Rectal smooth muscle tissue (tissue), 1 donor: ENCODE results near the gene SIRPB2.
"Not testable (repeated sequence)": the region's sequence is repeated elsewhere in the genome, so short reads cannot be mapped to it uniquely, and the experiment has no call there.

Experiments used
- H3K27ac ChIP-seq: one replicate; pipeline ENCODE4 v1.7.0; 2013; ENCODE audit warnings: low read depth, low read length, inconsistent platforms
- H3K27me3 ChIP-seq: one replicate; pipeline ENCODE4 v1.7.0; 2013; ENCODE audit warnings: low read length; ENCODE audit not compliant: control insufficient read depth, insufficient read depth
- H3K36me3 ChIP-seq: one replicate; pipeline ENCODE4 v1.7.0; 2013; ENCODE audit warnings: low read length; ENCODE audit not compliant: control insufficient read depth, insufficient read depth
- H3K4me1 ChIP-seq: one replicate; pipeline ENCODE4 v1.7.0; 2013; ENCODE audit warnings: low read length; ENCODE audit not compliant: control insufficient read depth, insufficient read depth
- H3K4me3 ChIP-seq: one replicate; pipeline ENCODE4 v1.7.0; 2013; ENCODE audit warnings: low read length
- H3K9ac ChIP-seq: one replicate; pipeline ENCODE4 v1.7.0; 2013; ENCODE audit warnings: low read length

SIRPB2 gene

GRCh38 chr20:1524004-1524403 lies 32.8 kb upstream of the SIRPB2 start:
- Histone ChIP-seq H3K27me3 (no peaks in the 10 kb centered on the region), H3K4me1 (no peaks in the 10 kb centered on the region), H3K27ac (no peak overlapping the region), H3K36me3 (no peaks in the 10 kb centered on the region), H3K9ac (no peak overlapping the region), H3K4me3 (no peak overlapping the region)

- Histone ChIP-seq H3K27ac (no peak overlapping the region), H3K36me3 (no peaks in the 10 kb centered on the region), H3K4me1 (no peaks in the 10 kb centered on the region), H3K4me3 (no peak overlapping the region), H3K9ac (no peak overlapping the region), H3K27me3 (no peaks in the 10 kb centered on the region)
Observed at GRCh38 chr20:1517010-1517409, 25.8 kb upstream of the SIRPB2 start.

GRCh38 chr20:1513801-1514200 lies 22.6 kb upstream of the SIRPB2 start:
- Histone ChIP-seq H3K36me3 (no peaks in the 10 kb centered on the region), H3K27ac (no peak overlapping the region), H3K4me3 (no peak overlapping the region), H3K9ac (no peak overlapping the region), H3K4me1 (no peaks in the 10 kb centered on the region), H3K27me3 (no peaks in the 10 kb centered on the region)

- Histone ChIP-seq H3K36me3 (no peaks in the 10 kb centered on the region), H3K4me1 (no peaks in the 10 kb centered on the region), H3K27me3 (no peaks in the 10 kb centered on the region), H3K27ac (no peak overlapping the region), H3K9ac (no peak overlapping the region), H3K4me3 (no peak overlapping the region)
Observed at GRCh38 chr20:1509237-1509636, 18.0 kb upstream of the SIRPB2 start.

GRCh38 chr20:1508574-1508973 lies 17.4 kb upstream of the SIRPB2 start:
- H3K9ac ChIP-seq, result no peak overlapping the region
- H3K27me3 ChIP-seq, result no peaks in the 10 kb centered on the region
- H3K4me1 ChIP-seq, result no peaks in the 10 kb centered on the region
- H3K27ac ChIP-seq, result no peak overlapping the region
- H3K4me3 ChIP-seq, result no peak overlapping the region
- H3K36me3 ChIP-seq, result no peaks in the 10 kb centered on the region

- Histone ChIP-seq H3K4me3 (no peak overlapping the region), H3K9ac (no peak overlapping the region), H3K36me3 (no peaks in the 10 kb centered on the region), H3K4me1 (no peaks in the 10 kb centered on the region), H3K27ac (no peak overlapping the region), H3K27me3 (no peaks in the 10 kb centered on the region)
Observed at GRCh38 chr20:1507276-1507675, 16.1 kb upstream of the SIRPB2 start.

GRCh38 chr20:1505871-1506270 lies 14.7 kb upstream of the SIRPB2 start:
- Histone ChIP-seq H3K9ac (no peak overlapping the region), H3K4me1 (no peaks in the 10 kb centered on the region), H3K4me3 (no peak overlapping the region), H3K27ac (no peak overlapping the region), H3K36me3 (no peaks in the 10 kb centered on the region), H3K27me3 (no peaks in the 10 kb centered on the region)

- H3K27me3 ChIP-seq, result no peaks in the 10 kb centered on the region
- H3K4me1 ChIP-seq, result no peaks in the 10 kb centered on the region
- H3K9ac ChIP-seq, result no peak overlapping the region
- no peaks in the 10 kb centered on the region for H3K36me3 ChIP-seq
- no peak overlapping the region for H3K27ac ChIP-seq
- no peak overlapping the region for H3K4me3 ChIP-seq
Observed at GRCh38 chr20:1505361-1505760, 14.1 kb upstream of the SIRPB2 start.

- Histone ChIP-seq H3K4me3 (no peak overlapping the region), H3K27ac (no peak overlapping the region), H3K27me3 (no peaks in the 10 kb centered on the region), H3K4me1 (no peaks in the 10 kb centered on the region), H3K36me3 (no peaks in the 10 kb centered on the region), H3K9ac (no peak overlapping the region)
Observed at GRCh38 chr20:1503564-1504227, 12.5 kb upstream of the SIRPB2 start.

GRCh38 chr20:1500496-1500895 lies 9.3 kb upstream of the SIRPB2 start:
- H3K36me3 ChIP-seq, result no peaks in the 10 kb centered on the region
- H3K27ac ChIP-seq, result no peak overlapping the region
- H3K4me1 ChIP-seq, result no peaks in the 10 kb centered on the region
- H3K4me3 ChIP-seq, result no peak overlapping the region
- no peak overlapping the region for H3K9ac ChIP-seq
- H3K27me3 ChIP-seq, result no peaks in the 10 kb centered on the region

GRCh38 chr20:1499528-1500420 lies 8.6 kb upstream of the SIRPB2 start:
- no peaks in the 10 kb centered on the region for H3K36me3 ChIP-seq
- no peaks in the 10 kb centered on the region for H3K27me3 ChIP-seq
- H3K4me1 ChIP-seq, result no peaks in the 10 kb centered on the region
- no peak overlapping the region for H3K4me3 ChIP-seq
- H3K9ac ChIP-seq, result no peak overlapping the region
- no peak overlapping the region for H3K27ac ChIP-seq

GRCh38 chr20:1497371-1497770 lies 6.2 kb upstream of the SIRPB2 start:
- H3K27ac ChIP-seq, H3K4me3 ChIP-seq, H3K9ac ChIP-seq, H3K4me1 ChIP-seq, H3K27me3 ChIP-seq, H3K36me3 ChIP-seq: not testable (repeated sequence)

- H3K36me3 ChIP-seq, result no peaks in the 10 kb centered on the region
- no peaks in the 10 kb centered on the region for H3K27me3 ChIP-seq
- no peaks in the 10 kb centered on the region for H3K4me1 ChIP-seq
- no peak overlapping the region for H3K27ac ChIP-seq
- no peak overlapping the region for H3K9ac ChIP-seq
- no peak overlapping the region for H3K4me3 ChIP-seq
Observed at GRCh38 chr20:1496930-1497329, 5.7 kb upstream of the SIRPB2 start.
